DOHH2 (cell line): ENCODE measurements around the gene SLC35F4.

ENCODE experiments used
- EZH2phosphoT487 ChIP-seq: fragments of 200-600 bp; sonication (generic); IDR thresholded peaks from 2 replicates; pipeline ENCODE4 v1.6.1; 2017; ENCODE audit warnings: borderline replicate concordance, mild to moderate bottlenecking, antibody characterized with exemption, low read length, moderate library complexity, mixed read lengths
- TF ChIP-seq, protein P1 (sequence below): fragments of 200-600 bp; sonication (generic); IDR thresholded peaks from one replicate; pipeline ENCODE4 v1.5.1; 2014; ENCODE audit warnings: antibody characterized with exemption, mild to moderate bottlenecking, low read depth, low read length; ENCODE audit not compliant: poor library complexity, severe bottlenecking

DNA sequence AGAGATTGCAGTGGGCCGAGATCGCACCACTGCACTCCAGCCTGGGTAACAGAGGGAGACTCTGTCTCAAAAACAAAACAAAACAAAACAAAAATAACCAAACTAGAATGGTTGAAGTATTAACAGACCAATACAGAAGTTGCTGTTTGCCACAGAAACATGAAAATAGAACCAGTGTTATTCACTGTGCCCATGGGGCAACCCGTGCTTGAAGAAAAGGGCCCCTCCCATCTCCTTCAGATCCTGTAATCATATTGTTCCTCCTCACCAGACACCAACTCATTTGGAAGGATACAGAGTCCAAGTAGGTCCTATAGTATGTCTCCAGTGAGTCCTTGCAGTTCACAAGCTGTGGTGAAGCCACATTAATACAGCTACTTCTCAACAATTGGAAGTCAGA lies 30.9 kb downstream of the SLC35F4 start:
- TF ChIP-seq, protein P1, sequence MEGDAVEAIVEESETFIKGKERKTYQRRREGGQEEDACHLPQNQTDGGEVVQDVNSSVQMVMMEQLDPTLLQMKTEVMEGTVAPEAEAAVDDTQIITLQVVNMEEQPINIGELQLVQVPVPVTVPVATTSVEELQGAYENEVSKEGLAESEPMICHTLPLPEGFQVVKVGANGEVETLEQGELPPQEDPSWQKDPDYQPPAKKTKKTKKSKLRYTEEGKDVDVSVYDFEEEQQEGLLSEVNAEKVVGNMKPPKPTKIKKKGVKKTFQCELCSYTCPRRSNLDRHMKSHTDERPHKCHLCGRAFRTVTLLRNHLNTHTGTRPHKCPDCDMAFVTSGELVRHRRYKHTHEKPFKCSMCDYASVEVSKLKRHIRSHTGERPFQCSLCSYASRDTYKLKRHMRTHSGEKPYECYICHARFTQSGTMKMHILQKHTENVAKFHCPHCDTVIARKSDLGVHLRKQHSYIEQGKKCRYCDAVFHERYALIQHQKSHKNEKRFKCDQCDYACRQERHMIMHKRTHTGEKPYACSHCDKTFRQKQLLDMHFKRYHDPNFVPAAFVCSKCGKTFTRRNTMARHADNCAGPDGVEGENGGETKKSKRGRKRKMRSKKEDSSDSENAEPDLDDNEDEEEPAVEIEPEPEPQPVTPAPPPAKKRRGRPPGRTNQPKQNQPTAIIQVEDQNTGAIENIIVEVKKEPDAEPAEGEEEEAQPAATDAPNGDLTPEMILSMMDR = no peak
- no peak for TF ChIP-seq EZH2phosphoT487
